HK-2 (cell line): ENCODE data around the gene FITM1.

ENCODE experiments used
- DNase-seq: peaks from one replicate; pipeline ENCODE4 v3.0.0-alpha.2; 2018; ENCODE audit not compliant: unreplicated experiment

The FITM1 gene

GRCh38 chr14:24160850-24161804 is 30.7 kb downstream of the FITM1 start, which contains the start of gene IRF9:
TSS of gene IRF9 (plus strand) at chr14:24161265. CDS start at chr14:24162145, 880 bp downstream.
- DNase-seq, result peak; percentile 98

GRCh38 chr14:24162093-24162492 is 31.6 kb downstream of the FITM1 start:
- DNase-seq, result no peak

DNA sequence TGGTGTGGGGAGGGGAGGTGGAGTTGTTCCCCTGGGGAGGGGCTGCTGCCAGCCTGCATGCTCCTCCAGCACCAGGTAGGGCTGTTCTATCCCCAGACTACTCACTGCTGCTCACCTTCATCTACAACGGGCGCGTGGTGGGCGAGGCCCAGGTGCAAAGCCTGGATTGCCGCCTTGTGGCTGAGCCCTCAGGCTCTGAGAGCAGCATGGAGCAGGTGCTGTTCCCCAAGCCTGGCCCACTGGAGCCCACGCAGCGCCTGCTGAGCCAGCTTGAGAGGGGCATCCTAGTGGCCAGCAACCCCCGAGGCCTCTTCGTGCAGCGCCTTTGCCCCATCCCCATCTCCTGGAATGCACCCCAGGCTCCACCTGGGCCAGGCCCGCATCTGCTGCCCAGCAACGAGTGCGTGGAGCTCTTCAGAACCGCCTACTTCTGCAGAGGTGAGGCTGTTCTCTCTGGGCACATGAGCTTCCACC is 34.1 kb downstream of the FITM1 start:
- DNase-seq, result no peak

DNA sequence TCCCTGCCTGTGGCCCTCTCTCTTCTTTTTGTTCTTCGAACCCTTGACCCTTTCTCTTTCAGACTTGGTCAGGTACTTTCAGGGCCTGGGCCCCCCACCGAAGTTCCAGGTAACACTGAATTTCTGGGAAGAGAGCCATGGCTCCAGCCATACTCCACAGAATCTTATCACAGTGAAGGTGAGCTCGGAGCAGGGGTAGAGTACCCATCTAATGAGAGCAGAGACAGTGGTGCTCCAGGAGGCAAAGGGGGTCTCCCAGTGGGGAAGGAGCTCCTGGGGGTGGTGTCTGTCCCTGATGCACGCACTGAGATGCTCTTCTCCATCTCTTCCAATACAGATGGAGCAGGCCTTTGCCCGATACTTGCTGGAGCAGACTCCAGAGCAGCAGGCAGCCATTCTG is 35.3 kb downstream of the FITM1 start:
- no peak for DNase-seq

GRCh38 chr14:24167469-24168114 is 37.1 kb downstream of the FITM1 start:
- no peak for DNase-seq

DNA sequence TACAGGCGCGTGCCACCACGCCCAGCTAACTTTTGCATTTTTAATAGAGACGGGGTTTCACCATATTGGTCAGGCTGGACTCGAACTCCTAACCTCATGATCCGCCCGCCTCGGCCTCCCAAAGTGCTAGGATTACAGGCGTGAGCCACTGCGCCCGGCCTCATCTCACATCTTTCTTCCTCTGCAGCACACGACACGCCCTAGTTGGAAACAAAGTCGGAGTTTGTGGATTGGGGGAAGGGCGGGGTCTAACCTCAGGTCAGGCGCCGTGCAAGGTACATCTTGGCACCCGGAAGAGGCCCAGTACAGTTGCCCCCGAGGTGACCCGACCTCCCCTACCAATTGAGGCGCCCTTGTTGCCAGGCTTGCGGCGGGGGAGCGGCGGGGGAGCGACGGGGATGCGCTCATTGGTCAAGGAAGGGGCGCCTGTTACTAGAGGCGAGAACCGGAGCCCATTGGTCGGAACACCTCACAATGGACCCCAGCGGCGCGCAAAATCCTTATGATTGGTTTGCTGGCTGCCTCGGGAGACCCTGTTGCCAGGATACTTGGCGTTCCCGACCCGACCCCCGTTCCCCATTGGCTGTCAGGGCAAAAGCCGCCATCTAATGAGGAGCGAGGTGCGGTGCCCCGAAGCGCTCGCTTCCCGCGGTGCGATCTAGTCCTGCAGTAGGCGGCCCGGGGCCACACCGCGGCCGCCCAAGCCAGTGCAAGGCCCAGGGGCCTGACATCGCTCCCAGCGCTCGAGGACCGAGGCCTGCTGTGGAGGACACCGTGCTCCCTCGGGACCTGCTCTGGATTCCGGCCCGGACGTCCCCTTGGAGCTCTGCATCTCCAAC is 41.2 kb downstream of the FITM1 start, which contains the start of gene REC8:
TSS of gene REC8 (plus strand) at position 659 of the 839 bp plus-strand sequence. CDS start 473 bp downstream, outside the sequence.
- no peak for DNase-seq

DNA sequence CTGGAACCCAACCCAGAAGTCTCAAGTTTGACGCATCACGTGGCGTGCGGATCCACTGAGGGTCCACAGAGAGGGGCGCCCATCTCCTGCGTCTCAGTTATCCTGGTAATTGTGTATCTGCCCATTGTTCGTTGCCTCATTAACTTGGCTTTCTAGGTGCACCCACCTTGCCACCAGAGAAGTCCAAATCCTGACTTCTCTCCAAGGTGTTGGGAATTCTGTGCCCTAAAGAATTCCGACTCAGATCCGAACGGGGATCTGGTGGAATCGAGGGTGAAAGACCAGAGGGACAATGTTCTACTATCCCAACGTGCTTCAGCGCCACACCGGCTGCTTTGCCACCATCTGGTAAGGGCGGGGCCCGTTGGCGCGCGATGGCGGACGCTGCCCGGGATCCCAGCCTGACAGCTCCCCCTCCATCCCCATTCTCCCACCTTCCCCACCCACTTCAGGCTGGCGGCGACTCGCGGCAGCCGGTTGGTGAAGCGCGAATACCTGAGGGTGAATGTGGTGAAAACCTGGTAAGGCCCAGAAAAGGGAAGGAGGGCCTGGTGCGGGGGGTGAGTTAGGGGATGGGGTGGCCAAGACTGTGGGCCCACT is 41.9 kb downstream of the FITM1 start:
- DNase-seq, result no peak

DNA sequence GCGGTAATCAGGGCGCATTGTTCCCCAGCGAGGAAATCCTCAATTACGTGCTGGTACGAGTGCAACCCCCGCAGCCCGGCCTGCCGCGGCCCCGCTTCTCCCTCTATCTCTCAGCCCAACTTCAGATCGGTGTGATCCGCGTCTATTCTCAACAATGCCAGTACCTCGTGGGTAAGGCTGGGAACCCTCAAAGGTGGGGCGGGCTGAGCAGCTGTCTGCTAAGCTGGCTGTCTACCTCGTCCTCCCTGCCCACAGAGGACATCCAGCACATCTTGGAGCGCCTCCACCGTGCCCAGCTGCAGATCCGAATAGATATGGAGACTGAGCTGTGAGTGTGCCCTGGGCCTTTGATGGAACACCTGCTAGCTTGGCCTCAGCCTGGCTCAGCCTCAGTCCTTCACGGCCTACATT is 42.4 kb downstream of the FITM1 start:
- DNase-seq, result no peak

GRCh38 chr14:24176599-24176998 is 46.1 kb downstream of the FITM1 start:
- no peak for DNase-seq

DNA sequence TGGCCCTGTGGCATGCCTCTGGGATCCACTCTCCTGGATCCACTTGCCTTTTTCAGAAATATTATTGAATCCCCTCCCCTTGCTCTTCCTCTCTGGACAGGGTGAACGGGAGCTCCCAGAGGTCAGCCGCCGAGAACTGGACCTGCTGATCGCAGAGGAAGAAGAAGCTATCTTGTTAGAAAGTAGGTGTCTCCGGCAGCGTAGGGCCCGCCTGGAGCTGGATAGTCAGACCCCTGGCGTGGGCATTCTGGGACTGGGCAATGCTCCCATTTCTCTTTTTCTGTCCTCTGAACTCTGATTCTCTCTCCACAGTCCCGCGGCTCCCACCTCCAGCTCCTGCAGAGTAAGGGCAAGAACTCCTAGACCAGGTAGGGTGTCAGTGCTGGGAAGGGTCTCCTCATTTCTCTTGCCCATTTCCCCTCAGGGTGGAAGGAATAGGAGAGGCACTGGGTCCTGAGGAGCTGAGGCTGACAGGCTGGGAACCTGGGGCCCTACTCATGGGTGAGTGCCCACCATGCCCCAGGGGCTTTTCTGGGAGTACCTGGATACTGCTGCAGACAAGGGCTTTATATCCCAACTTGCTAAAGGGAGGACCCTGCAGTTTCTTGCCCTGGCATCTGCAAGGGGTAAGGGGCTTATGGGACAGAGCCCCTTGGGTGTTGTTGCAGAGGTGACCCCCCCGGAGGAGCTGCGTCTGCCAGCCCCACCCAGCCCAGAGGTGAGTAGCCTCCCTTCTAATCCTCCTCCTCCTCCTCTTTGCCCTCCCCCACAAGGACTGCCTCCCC is 46.8 kb downstream of the FITM1 start:
- no peak for DNase-seq

- DNase-seq, result no peak
Measured at GRCh38 chr14:24177891-24178290, 47.4 kb downstream of the FITM1 start.

GRCh38 chr14:24178399-24179178 is 48.1 kb downstream of the FITM1 start:
- no peak for DNase-seq

- DNase-seq, result no peak
Measured at GRCh38 chr14:24179294-24179960, 49.0 kb downstream of the FITM1 start.

GRCh38 chr14:24179961-24180796 is 49.7 kb downstream of the FITM1 start:
- DNase-seq, result peak; percentile 65

GRCh38 chr14:24181371-24182077 is 51.1 kb downstream of the FITM1 start:
- DNase-seq, result no peak
